ENCODE results near the gene FOXF1. TPM values are rescaled to one million over a fixed set of nuclear protein-coding genes. Genes with fewer than 3 reads are reported as not detected.
A peak's percentile ranks its signal among the peaks of the same experiment; 100 is the strongest.

The FOXF1 gene
- total and polyA plus RNA-seq, 8 donors = 15.7 to 37.9 (median 22.3) TPM

- Histone ChIP-seq H3K27me3 (peaks cover 0 to 16% (median 0%) of the 10 kb centered on the region in 3 donors), H3K4me3 (no peak overlapping the region), H3K9me3 (peaks cover 0 to 11% (median 8%) of the 10 kb centered on the region in 4 donors), H3K4me1 (no peaks in the 10 kb centered on the region), H3K36me3 (peaks cover 0 to 6% (median 0%) of the 10 kb centered on the region in 4 donors), H3K27ac (no peak overlapping the region)
- intact Hi-C loops (cut with DNase I; ENCODE audit: low total_unique reads) = no loop called here
- TF ChIP-seq EP300 (IDR thresholded peaks at IDR 0.05) = no peak
- peak in 1 of 3 donors; percentile 10 for TF ChIP-seq POLR2AphosphoS5 (IDR thresholded peaks at IDR 0.05)
- 63 to 68% (median 64%) methylated on average over 9 of the region's 9 CpGs for WGBS, 5 donors
- no peak for DNase-seq
Observed at GRCh38 chr16:86470964-86471363, 39.4 kb upstream of the FOXF1 start.

GRCh38 chr16:86471896-86472295 is 38.4 kb upstream of the FOXF1 start:
- Histone ChIP-seq H3K4me1 (peaks cover 0 to 4% (median 1%) of the 10 kb centered on the region in 4 donors), H3K36me3 (peaks cover 0 to 6% (median 0%) of the 10 kb centered on the region in 4 donors), H3K27me3 (peaks cover 0 to 16% (median 0%) of the 10 kb centered on the region in 3 donors), H3K4me3 (no peak overlapping the region), H3K27ac (no peak overlapping the region), H3K9me3 (peaks cover 0 to 11% (median 8%) of the 10 kb centered on the region in 4 donors)
- DNase-seq = no peak
- no peak for TF ChIP-seq EP300 (IDR thresholded peaks at IDR 0.05)
- no peak for TF ChIP-seq POLR2A (IDR thresholded peaks at IDR 0.05)
- intact Hi-C loops (cut with DNase I; ENCODE audit: low total_unique reads) = no loop called here
- WGBS, 5 donors = 85 to 95% (median 90%) methylated on average over 12 of the region's 12 CpGs

GRCh38 chr16:86472366-86472765 is 38.0 kb upstream of the FOXF1 start:
- Histone ChIP-seq H3K27me3 (peaks cover 0 to 16% (median 0%) of the 10 kb centered on the region in 3 donors), H3K9me3 (peaks cover 0 to 11% (median 8%) of the 10 kb centered on the region in 4 donors), H3K4me3 (no peak overlapping the region), H3K36me3 (peaks cover 0 to 6% (median 0%) of the 10 kb centered on the region in 4 donors), H3K27ac (no peak overlapping the region), H3K4me1 (peaks cover 0 to 8% (median 4%) of the 10 kb centered on the region in 4 donors)
- intact Hi-C loops (cut with DNase I; ENCODE audit: low total_unique reads) = no loop called here
- 80 to 94% (median 91%) methylated on average over 5 of the region's 5 CpGs for WGBS, 5 donors
- DNase-seq = no peak
- no peak for TF ChIP-seq POLR2AphosphoS5 (IDR thresholded peaks at IDR 0.05)
- TF ChIP-seq EP300 (IDR thresholded peaks at IDR 0.05) = no peak

- intact Hi-C loops (cut with DNase I; ENCODE audit: low total_unique reads) = no loop called here
- H3K9me3 ChIP-seq = peaks cover 0 to 8% (median 5%) of the 10 kb centered on the region in 4 donors
- H3K4me1 ChIP-seq = peaks cover 0 to 34% (median 11%) of the 10 kb centered on the region in 4 donors
- WGBS, 5 donors = 15 to 28% (median 16%) methylated on average over 10 to 11 of the region's 11 CpGs
- peaks cover 0 to 21% (median 3%) of the 10 kb centered on the region in 3 donors for H3K27me3 ChIP-seq
- H3K4me3 ChIP-seq = no peak overlapping the region
- TF ChIP-seq EP300 (IDR thresholded peaks at IDR 0.05) (no peak), CTCF (IDR thresholded peaks at IDR 0.05) (no peak), POLR2A (IDR thresholded peaks at IDR 0.05) (no peak)
- no peak for DNase-seq
- H3K36me3 ChIP-seq = peaks cover 0 to 6% (median 0%) of the 10 kb centered on the region in 4 donors
- peak overlapping the region; percentile 13 to 53 (median 26) for H3K27ac ChIP-seq
Observed at GRCh38 chr16:86476956-86477534, 33.3 kb upstream of the FOXF1 start.

- peaks cover 0 to 2% (median 0%) of the 10 kb centered on the region in 4 donors for H3K9me3 ChIP-seq
- H3K27me3 ChIP-seq = peaks cover 0 to 24% (median 7%) of the 10 kb centered on the region in 3 donors
- intact Hi-C loops (cut with DNase I; ENCODE audit: low total_unique reads) = no loop called here
- peaks cover 0 to 6% (median 0%) of the 10 kb centered on the region in 4 donors for H3K36me3 ChIP-seq
- peak overlapping the region in 4 of 5 donors; percentile 25 to 53 (median 34) for H3K27ac ChIP-seq
- H3K4me3 ChIP-seq = no peak overlapping the region
- peak in 2 of 3 donors; percentile 11 to 32 for TF ChIP-seq POLR2AphosphoS5 (IDR thresholded peaks at IDR 0.05)
- TF ChIP-seq CTCF (IDR thresholded peaks at IDR 0.05) = no peak
- peaks cover 0 to 34% (median 11%) of the 10 kb centered on the region in 4 donors for H3K4me1 ChIP-seq
- no peak for DNase-seq
- WGBS, 5 donors = 47 to 63% (median 53%) methylated on average over 5 of the region's 5 CpGs
Observed at GRCh38 chr16:86477642-86478041, 32.7 kb upstream of the FOXF1 start.

GRCh38 chr16:86478779-86479178 is 31.5 kb upstream of the FOXF1 start:
- Histone ChIP-seq H3K9me3 (peaks cover 0 to 4% (median 2%) of the 10 kb centered on the region in 4 donors), H3K27me3 (peaks cover 0 to 29% (median 7%) of the 10 kb centered on the region in 3 donors), H3K27ac (peak overlapping the region in 1 of 5 donors; percentile 26), H3K4me3 (no peak overlapping the region), H3K36me3 (peaks cover 0 to 6% (median 0%) of the 10 kb centered on the region in 4 donors), H3K4me1 (peaks cover 0 to 34% (median 11%) of the 10 kb centered on the region in 4 donors)
- intact Hi-C loops (cut with DNase I; ENCODE audit: low total_unique reads) = no loop called here
- no peak for DNase-seq
- TF ChIP-seq POLR2AphosphoS5 (IDR thresholded peaks at IDR 0.05) (no peak), EP300 (IDR thresholded peaks at IDR 0.05) (no peak), POLR2A (IDR thresholded peaks at IDR 0.05) (no peak), CTCF (IDR thresholded peaks at IDR 0.05) (no peak)
